HG02885 (cell line): ENCODE results near the gene LHFPL6.

ENCODE experiments used
- ATAC-seq: cut with Tn5 transposase; IDR thresholded peaks from one replicate; pipeline ENCODE4 v1.9.1; 2021; ENCODE audit warnings: mild to moderate bottlenecking; ENCODE audit not compliant: unreplicated experiment, poor library complexity

The LHFPL6 gene

GRCh38 chr13:39422845-39423565 is 180.0 kb downstream of the LHFPL6 start:
- ATAC-seq, result no peak

GRCh38 chr13:39419876-39420275 is 183.1 kb downstream of the LHFPL6 start:
- no peak for ATAC-seq

- no peak for ATAC-seq
Measured at GRCh38 chr13:39419068-39419467, 183.9 kb downstream of the LHFPL6 start.

- no peak for ATAC-seq
Measured at GRCh38 chr13:39418424-39418823, 184.6 kb downstream of the LHFPL6 start.

GRCh38 chr13:39417643-39418042 is 185.3 kb downstream of the LHFPL6 start:
- ATAC-seq, result no peak

GRCh38 chr13:39417131-39417530 is 185.9 kb downstream of the LHFPL6 start:
- no peak for ATAC-seq

- ATAC-seq, result no peak
Measured at GRCh38 chr13:39415008-39415802, 187.8 kb downstream of the LHFPL6 start.

- ATAC-seq, result no peak
Measured at GRCh38 chr13:39414339-39414738, 188.7 kb downstream of the LHFPL6 start.

GRCh38 chr13:39411511-39411910 is 191.5 kb downstream of the LHFPL6 start:
- ATAC-seq, result no peak

GRCh38 chr13:39410964-39411363 is 192.0 kb downstream of the LHFPL6 start:
- no peak for ATAC-seq

GRCh38 chr13:39410096-39410901 is 192.7 kb downstream of the LHFPL6 start:
- ATAC-seq, result no peak

- no peak for ATAC-seq
Measured at GRCh38 chr13:39408512-39408911, 194.5 kb downstream of the LHFPL6 start.

- no peak for ATAC-seq
Measured at GRCh38 chr13:39407786-39408185, 195.2 kb downstream of the LHFPL6 start.

- no peak for ATAC-seq
Measured at GRCh38 chr13:39407138-39407537, 195.9 kb downstream of the LHFPL6 start.

- ATAC-seq, result peak; percentile 63
Measured at GRCh38 chr13:39406688-39407087, 196.3 kb downstream of the LHFPL6 start.

- ATAC-seq, result no peak
Measured at GRCh38 chr13:39405596-39406205, 197.3 kb downstream of the LHFPL6 start.

GRCh38 chr13:39405107-39405506 is 197.9 kb downstream of the LHFPL6 start:
- no peak for ATAC-seq

- ATAC-seq, result no peak
Measured at GRCh38 chr13:39403106-39403505, 199.9 kb downstream of the LHFPL6 start.

- no peak for ATAC-seq
Measured at GRCh38 chr13:39402221-39402970, 200.6 kb downstream of the LHFPL6 start.

GRCh38 chr13:39401756-39402155 is 201.2 kb downstream of the LHFPL6 start:
- ATAC-seq, result no peak
